Ovary (tissue), 9 donors: ENCODE data around the gene SPOCK1. TPM values are rescaled to one million over a fixed set of nuclear protein-coding genes. Genes with fewer than 3 reads are reported as not detected.

Source experiments
- DNase-seq, 5 donors: peaks; one replicate each; pipeline ENCODE4 v3.0.0-alpha.2; 2019 to 2020
- H3K27ac ChIP-seq, 2 donors: fragments of 200-600 bp; one replicate each; pipeline versions ENCODE4 v1.5.1 to v1.8.0; 2019 to 2022
- H3K27me3 ChIP-seq: fragments of 200-600 bp; one replicate; pipeline ENCODE4 v1.8.0; 2022
- H3K36me3 ChIP-seq: fragments of 200-600 bp; sonication (generic); one replicate; pipeline ENCODE4 v1.5.1; 2019
- H3K4me1 ChIP-seq: one replicate; pipeline ENCODE4 v1.8.1; 2013; ENCODE audit warnings: mild to moderate bottlenecking, moderate library complexity; ENCODE audit not compliant: insufficient read depth
- H3K4me3 ChIP-seq: fragments of 200-600 bp; sonication (generic); one replicate; pipeline ENCODE4 v1.5.1; 2017
- H3K9me3 ChIP-seq, 2 donors: fragments of 200-600 bp in 1 of 2; sonication (generic) in 1 of 2; one replicate each; pipeline versions ENCODE4 v1.5.1 to v1.8.1; 2013 to 2019; ENCODE audit warnings: mild to moderate bottlenecking in 1 of 2, moderate library complexity in 1 of 2
- CTCF ChIP-seq, 3 donors: fragments of 450-650 bp in 2 of 3; fragments of 200-600 bp in 1 of 3; IDR thresholded peaks; one replicate each; pipeline versions ENCODE4 v1.5.1 to v1.8.0; 2016 to 2022; ENCODE audit warnings: antibody characterized with exemption in 3 of 3, mild to moderate bottlenecking in 1 of 3
- EP300 ChIP-seq: sonication (generic); formaldehyde crosslinking; IDR thresholded peaks from one replicate; pipeline ENCODE4 v1.6.1; 2017; ENCODE audit warnings: antibody characterized with exemption
- POLR2A ChIP-seq: fragments of 450-650 bp; IDR thresholded peaks from one replicate; pipeline ENCODE4 v1.6.1; 2017; ENCODE audit warnings: antibody characterized with exemption, mild to moderate bottlenecking, moderate library complexity
- WGBS, 3 donors: extraction: QIAGEN DNeasy Blood & Tissue Kit in 1 of 3; methylation state at CpG; one replicate each; pipeline versions ENCODE4 v1.1.5 to v1.1.7; 2013 to 2017; 5-methylcytosine and 5-hydroxymethylcytosine counted together
- intact Hi-C, 4 donors: fragments of 100-400 bp; cut with DNase I; formaldehyde crosslinking; loops; one replicate each; pipeline versions ENCODE4 v1.11.0 to v1.15.1; 2022 to 2023
- polyA plus RNA-seq, 2 donors: library from polyadenylated mRNA; stranded (reverse); fragments of 200-250 nt in 1 of 2; fragments of 350-450 nt in 1 of 2; fragmentation: Illumina TruSeq in 1 of 2; extraction: RNeasy Lipid Tissue Mini Kit (QIAGEN cat#74804) in 1 of 2; gene quantifications; one replicate each; pipeline ENCODE4 v1.2.3, GENCODE V29; 2013 to 2014
- total RNA-seq, 7 donors: library from RNA; depleted of rRNA in 2 of 7; stranded (reverse); fragments of >200 nt in 2 of 7; fragmentation: NEBNext Ultra II Directional in 3 of 7; extraction: Animal tissue kit (Norgen Biotek cat#: 25700) in 3 of 7; gene quantifications; one replicate each; pipeline versions ENCODE4 v1.1.0 to v1.2.4, GENCODE V29; 2016 to 2023
- donor health status: DM: no; HTN: no; CAD: no; lungs with moderate emphysema.
- donor health status: DM: no; HTN: no; CAD: no.
- donor health status: Bipolar disorder and iron deficiency.
- donor health status: DM: yes; HTN: yes; CAD: no.
- donor health status: DM: no; HTN: no; CAD: no.
- donor health status: DM: yes; HTN: yes; CAD: no.

The SPOCK1 gene
- total and polyA plus RNA-seq, 9 donors, result 1.3 to 42.6 (median 10.8) TPM

DNA sequence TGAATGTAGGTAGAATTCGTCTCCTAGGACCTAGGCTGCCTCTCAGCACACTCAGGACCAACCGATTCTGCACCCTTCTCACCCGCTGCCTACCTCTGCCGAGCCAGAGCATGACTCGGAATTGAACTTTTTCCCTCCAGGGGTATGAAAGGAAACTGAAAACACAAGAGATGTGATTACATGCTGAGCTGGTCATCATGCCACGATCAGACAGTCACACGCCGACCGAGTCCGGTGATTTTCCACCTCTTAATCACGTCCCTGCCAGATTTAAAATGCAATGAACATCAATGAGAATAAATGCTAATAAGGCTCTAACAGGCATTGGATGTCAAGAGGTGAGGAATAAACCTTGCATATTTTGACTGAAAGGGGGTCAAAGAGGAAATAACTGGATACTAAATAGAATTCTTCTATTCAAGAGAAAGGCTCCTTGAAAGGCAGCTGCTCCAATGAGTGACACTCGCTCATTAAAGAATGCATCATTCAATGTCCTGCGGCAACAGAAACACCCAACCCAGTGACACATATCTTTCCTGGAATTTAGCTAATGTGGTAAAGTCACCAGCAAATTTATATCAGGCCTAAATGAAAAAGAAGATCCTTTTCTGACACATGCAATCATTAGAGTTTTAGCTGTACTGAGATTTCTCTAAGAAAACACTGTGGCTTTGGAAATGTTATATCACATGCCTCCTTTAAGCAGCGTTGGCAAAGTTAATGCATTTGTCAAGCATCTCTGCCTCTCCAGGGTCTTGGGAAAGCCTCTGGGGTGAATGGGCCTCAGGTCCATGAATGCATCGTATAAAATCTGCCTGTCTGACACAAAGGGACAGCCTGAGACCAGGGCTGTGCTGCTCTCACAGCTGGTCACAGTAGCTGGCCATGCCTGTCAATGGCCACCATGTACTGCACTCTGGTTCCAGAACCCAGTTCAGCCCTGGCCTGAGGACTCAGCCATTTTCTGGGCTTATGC, 128.7 kb downstream of the SPOCK1 start:
- Histone ChIP-seq H3K9me3 (no peaks in the 10 kb centered on the region), H3K27me3 (no peaks in the 10 kb centered on the region), H3K27ac (no peak overlapping the region), H3K4me3 (no peak overlapping the region), H3K36me3 (no peaks in the 10 kb centered on the region), H3K4me1 (no peaks in the 10 kb centered on the region)
- no peak for DNase-seq
- TF ChIP-seq POLR2A, result no peak
- TF ChIP-seq EP300, result no peak
- TF ChIP-seq CTCF (IDR thresholded peaks at IDR 0.05), result no peak
- WGBS, 3 donors, result 82 to 94% (median 85%) methylated on average over 15 of the region's 15 CpGs
- intact Hi-C loops, result no loop called here

DNA sequence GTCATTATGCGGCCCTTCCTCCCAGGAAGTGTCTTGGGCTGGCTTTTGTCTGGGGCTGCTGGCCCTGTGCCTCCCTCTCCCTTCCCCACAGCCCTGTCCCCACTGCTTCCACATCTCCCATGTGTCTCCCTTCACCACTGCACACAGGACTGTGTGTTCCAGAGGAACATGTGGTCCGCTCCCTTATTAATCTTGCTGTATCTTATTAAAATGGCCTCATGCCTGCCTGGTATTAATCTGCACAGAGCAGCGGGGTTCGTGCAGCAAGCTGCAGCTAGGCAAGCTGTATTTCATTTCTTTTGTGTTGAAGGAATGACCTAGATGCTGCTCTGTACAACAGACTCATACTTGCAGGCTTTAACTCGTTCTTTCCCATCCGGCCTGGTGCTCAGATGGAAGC, 130.5 kb downstream of the SPOCK1 start:
- H3K27me3 ChIP-seq, result no peaks in the 10 kb centered on the region
- intact Hi-C loops, result no loop called here
- H3K4me3 ChIP-seq, result no peak overlapping the region
- H3K36me3 ChIP-seq, result no peaks in the 10 kb centered on the region
- no peaks in the 10 kb centered on the region for H3K4me1 ChIP-seq
- no peak overlapping the region for H3K27ac ChIP-seq
- TF ChIP-seq EP300, result no peak
- TF ChIP-seq POLR2A, result no peak
- no peak for TF ChIP-seq CTCF (IDR thresholded peaks at IDR 0.05)
- 77 to 83% (median 80%) methylated on average over 6 of the region's 6 CpGs for WGBS, 3 donors
- no peaks in the 10 kb centered on the region for H3K9me3 ChIP-seq
- DNase-seq, result no peak

GRCh38 chr5:137367951-137368350, 131.2 kb downstream of the SPOCK1 start:
- H3K9me3 ChIP-seq, result no peaks in the 10 kb centered on the region
- no peak for DNase-seq
- H3K27me3 ChIP-seq, result no peaks in the 10 kb centered on the region
- H3K36me3 ChIP-seq, result no peaks in the 10 kb centered on the region
- H3K4me1 ChIP-seq, result no peaks in the 10 kb centered on the region
- WGBS, 3 donors, result 80 to 85% (median 83%) methylated on average over 1 of the region's 1 CpG
- TF ChIP-seq EP300 (no peak), CTCF (IDR thresholded peaks at IDR 0.05) (no peak)
- H3K4me3 ChIP-seq, result no peak overlapping the region
- H3K27ac ChIP-seq, result no peak overlapping the region
- intact Hi-C loops, result no loop called here

- H3K36me3 ChIP-seq, result no peaks in the 10 kb centered on the region
- no peaks in the 10 kb centered on the region for H3K9me3 ChIP-seq
- H3K4me1 ChIP-seq, result no peaks in the 10 kb centered on the region
- intact Hi-C loops, result no loop called here
- no peak for DNase-seq
- no peak overlapping the region for H3K27ac ChIP-seq
- H3K4me3 ChIP-seq, result no peak overlapping the region
- 11 to 24% (median 16%) methylated on average over 3 of the region's 3 CpGs for WGBS, 3 donors
- TF ChIP-seq EP300 (no peak), POLR2A (no peak), CTCF (IDR thresholded peaks at IDR 0.05) (no peak)
- H3K27me3 ChIP-seq, result no peaks in the 10 kb centered on the region
Measured at GRCh38 chr5:137366526-137366925, 132.6 kb downstream of the SPOCK1 start.
